ENCODE data around the gene ARHGEF17. TPM values are rescaled to one million over a fixed set of nuclear protein-coding genes. Genes with fewer than 3 reads are reported as not detected.

Gene ARHGEF17
- total RNA-seq, 1 donor from 2014 or later: 19.9 TPM

GRCh38 chr11:73409431-73409830 lies 101.4 kb downstream of the ARHGEF17 start:
- peaks cover 15% of the 10 kb centered on the region for H3K4me1 Mint-ChIP-seq
- Histone ChIP-seq H3K9ac (no peak overlapping the region), H3K27ac (no peak overlapping the region), H3K4me2 (no peak overlapping the region), H3K27me3 (no peaks in the 10 kb centered on the region), H3K4me3 (no peak overlapping the region), H3K4me1 (peaks cover 4% of the 10 kb centered on the region), H4K20me1 (ENCODE audit: low read depth) (no peaks in the 10 kb centered on the region), H3K36me3 (no peaks in the 10 kb centered on the region), H2AFZ (replicated peaks) (no peak overlapping the region), H3K79me2 (ENCODE audit: low read depth) (no peaks in the 10 kb centered on the region), H3K9me3 (ENCODE audit: low read depth) (no peaks in the 10 kb centered on the region), H3F3A (ENCODE audit: low read depth) (no peaks in the 10 kb centered on the region)
- H3K27me3 Mint-ChIP-seq (ENCODE audit: insufficient read depth, low read depth): peaks cover 3% of the 10 kb centered on the region
- H3K36me3 Mint-ChIP-seq: peaks cover 37% of the 10 kb centered on the region
- no peak overlapping the region for H3K27ac Mint-ChIP-seq
- H3K9me3 Mint-ChIP-seq: no peaks in the 10 kb centered on the region
- DNase-seq (ENCODE audit: low spot score): no peak
- no peak overlapping the region for H3K4me3 Mint-ChIP-seq
- TF ChIP-seq EZH2phosphoT487 (IDR thresholded peaks at IDR 0.05): no peak
- TF ChIP-seq CTCF (IDR thresholded peaks at IDR 0.05): no peak
- no peak for TF ChIP-seq EZH2 (IDR thresholded peaks at IDR 0.05)

GRCh38 chr11:73410627-73411026 lies 102.6 kb downstream of the ARHGEF17 start:
- Mint-ChIP-seq H3K4me1 (peaks cover 15% of the 10 kb centered on the region), H3K36me3 (peaks cover 39% of the 10 kb centered on the region), H3K9me3 (no peaks in the 10 kb centered on the region), H3K27ac (no peak overlapping the region), H3K27me3 (ENCODE audit: insufficient read depth, low read depth) (peaks cover 3% of the 10 kb centered on the region), H3K4me3 (no peak overlapping the region)
- H3K4me2 ChIP-seq: no peak overlapping the region
- no peak overlapping the region for H3K27ac ChIP-seq
- peaks cover 4% of the 10 kb centered on the region for H3K4me1 ChIP-seq
- no peaks in the 10 kb centered on the region for H3K9me3 ChIP-seq (ENCODE audit: low read depth)
- H3K36me3 ChIP-seq: no peaks in the 10 kb centered on the region
- no peak overlapping the region for H3K9ac ChIP-seq
- no peaks in the 10 kb centered on the region for H3K27me3 ChIP-seq
- H3K79me2 ChIP-seq (ENCODE audit: low read depth): no peaks in the 10 kb centered on the region
- TF ChIP-seq EZH2 (IDR thresholded peaks at IDR 0.05): no peak
- no peak for TF ChIP-seq CTCF (IDR thresholded peaks at IDR 0.05)
- TF ChIP-seq EZH2phosphoT487 (IDR thresholded peaks at IDR 0.05): no peak
- no peak overlapping the region for H2AFZ ChIP-seq (replicated peaks)
- H4K20me1 ChIP-seq (ENCODE audit: low read depth): no peaks in the 10 kb centered on the region
- no peak for DNase-seq (ENCODE audit: low spot score)
- H3K4me3 ChIP-seq: no peak overlapping the region
- H3F3A ChIP-seq (ENCODE audit: low read depth): no peaks in the 10 kb centered on the region

- H3K27ac ChIP-seq: no peak overlapping the region
- Mint-ChIP-seq H3K27me3 (ENCODE audit: insufficient read depth, low read depth) (peaks cover 3% of the 10 kb centered on the region), H3K4me3 (no peak overlapping the region), H3K4me1 (peaks cover 16% of the 10 kb centered on the region), H3K27ac (no peak overlapping the region), H3K9me3 (no peaks in the 10 kb centered on the region), H3K36me3 (peaks cover 39% of the 10 kb centered on the region)
- no peak overlapping the region for H2AFZ ChIP-seq (replicated peaks)
- no peaks in the 10 kb centered on the region for H3K79me2 ChIP-seq (ENCODE audit: low read depth)
- H3K4me3 ChIP-seq: no peak overlapping the region
- no peak overlapping the region for H3K9ac ChIP-seq
- H4K20me1 ChIP-seq (ENCODE audit: low read depth): no peaks in the 10 kb centered on the region
- peaks cover 4% of the 10 kb centered on the region for H3K4me1 ChIP-seq
- TF ChIP-seq EZH2 (IDR thresholded peaks at IDR 0.05) (no peak), CTCF (IDR thresholded peaks at IDR 0.05) (no peak), EZH2phosphoT487 (IDR thresholded peaks at IDR 0.05) (no peak)
- no peaks in the 10 kb centered on the region for H3K36me3 ChIP-seq
- no peaks in the 10 kb centered on the region for H3F3A ChIP-seq (ENCODE audit: low read depth)
- H3K27me3 ChIP-seq: no peaks in the 10 kb centered on the region
- no peaks in the 10 kb centered on the region for H3K9me3 ChIP-seq (ENCODE audit: low read depth)
- H3K4me2 ChIP-seq: no peak overlapping the region
- no peak for DNase-seq (ENCODE audit: low spot score)
These were observed 103.0 kb downstream of the ARHGEF17 start for GRCh38 chr11:73411031-73411430.

Measured in neural progenitor cell (in vitro differentiated cells).